Measurements from ENCODE around the gene FGF14. TPM values are rescaled to one million over a fixed set of nuclear protein-coding genes. Genes with fewer than 3 reads are reported as not detected.

FGF14 gene
- total RNA-seq, 1 donor from 2014 or later: 0.22 TPM

DNA sequence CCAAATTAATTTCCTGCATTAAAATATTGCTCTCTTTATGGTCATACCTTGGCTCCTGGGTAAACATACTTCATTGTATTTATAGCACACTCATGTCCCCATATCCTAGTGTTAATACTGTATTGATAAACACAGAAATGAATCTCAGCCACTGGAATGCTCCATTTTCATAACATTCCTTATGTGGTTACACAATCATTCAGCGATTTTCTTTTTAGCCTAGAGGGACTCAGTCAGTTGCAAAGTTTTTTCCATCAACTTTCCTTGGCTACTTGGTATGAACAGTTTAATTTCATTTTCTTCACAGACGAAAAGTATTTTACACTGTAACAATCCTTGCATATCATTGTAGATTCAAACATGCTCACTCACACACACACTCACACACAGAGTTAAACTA lies 471.5 kb downstream of the FGF14 start:
- Mint-ChIP-seq H3K27ac (ENCODE audit: unreplicated experiment) (no peak overlapping the region), H3K36me3 (ENCODE audit: low read depth) (no peaks in the 10 kb centered on the region), H3K4me3 (ENCODE audit: unreplicated experiment) (no peak overlapping the region), H3K9me3 (ENCODE audit: low read depth) (no peaks in the 10 kb centered on the region), H3K4me1 (ENCODE audit: low read depth) (peaks cover 15% of the 10 kb centered on the region), H3K27me3 (ENCODE audit: low read depth) (peaks cover 37% of the 10 kb centered on the region)
- no peak for DNase-seq (ENCODE audit: low spot score)
- TF ChIP-seq, protein P1, sequence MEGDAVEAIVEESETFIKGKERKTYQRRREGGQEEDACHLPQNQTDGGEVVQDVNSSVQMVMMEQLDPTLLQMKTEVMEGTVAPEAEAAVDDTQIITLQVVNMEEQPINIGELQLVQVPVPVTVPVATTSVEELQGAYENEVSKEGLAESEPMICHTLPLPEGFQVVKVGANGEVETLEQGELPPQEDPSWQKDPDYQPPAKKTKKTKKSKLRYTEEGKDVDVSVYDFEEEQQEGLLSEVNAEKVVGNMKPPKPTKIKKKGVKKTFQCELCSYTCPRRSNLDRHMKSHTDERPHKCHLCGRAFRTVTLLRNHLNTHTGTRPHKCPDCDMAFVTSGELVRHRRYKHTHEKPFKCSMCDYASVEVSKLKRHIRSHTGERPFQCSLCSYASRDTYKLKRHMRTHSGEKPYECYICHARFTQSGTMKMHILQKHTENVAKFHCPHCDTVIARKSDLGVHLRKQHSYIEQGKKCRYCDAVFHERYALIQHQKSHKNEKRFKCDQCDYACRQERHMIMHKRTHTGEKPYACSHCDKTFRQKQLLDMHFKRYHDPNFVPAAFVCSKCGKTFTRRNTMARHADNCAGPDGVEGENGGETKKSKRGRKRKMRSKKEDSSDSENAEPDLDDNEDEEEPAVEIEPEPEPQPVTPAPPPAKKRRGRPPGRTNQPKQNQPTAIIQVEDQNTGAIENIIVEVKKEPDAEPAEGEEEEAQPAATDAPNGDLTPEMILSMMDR (IDR thresholded peaks at IDR 0.05): no peak

- no peak for DNase-seq (ENCODE audit: low spot score)
- peaks cover 55% of the 10 kb centered on the region for H3K27me3 Mint-ChIP-seq (ENCODE audit: low read depth)
- TF ChIP-seq, protein P1 (IDR thresholded peaks at IDR 0.05): no peak
- no peaks in the 10 kb centered on the region for H3K9me3 Mint-ChIP-seq (ENCODE audit: low read depth)
- H3K4me3 Mint-ChIP-seq (ENCODE audit: unreplicated experiment): no peak overlapping the region
- H3K36me3 Mint-ChIP-seq (ENCODE audit: low read depth): no peaks in the 10 kb centered on the region
- H3K4me1 Mint-ChIP-seq (ENCODE audit: low read depth): peaks cover 9% of the 10 kb centered on the region
- H3K27ac Mint-ChIP-seq (ENCODE audit: unreplicated experiment): no peak overlapping the region
Observed at GRCh38 chr13:101925731-101926130, 476.1 kb downstream of the FGF14 start.

DNA sequence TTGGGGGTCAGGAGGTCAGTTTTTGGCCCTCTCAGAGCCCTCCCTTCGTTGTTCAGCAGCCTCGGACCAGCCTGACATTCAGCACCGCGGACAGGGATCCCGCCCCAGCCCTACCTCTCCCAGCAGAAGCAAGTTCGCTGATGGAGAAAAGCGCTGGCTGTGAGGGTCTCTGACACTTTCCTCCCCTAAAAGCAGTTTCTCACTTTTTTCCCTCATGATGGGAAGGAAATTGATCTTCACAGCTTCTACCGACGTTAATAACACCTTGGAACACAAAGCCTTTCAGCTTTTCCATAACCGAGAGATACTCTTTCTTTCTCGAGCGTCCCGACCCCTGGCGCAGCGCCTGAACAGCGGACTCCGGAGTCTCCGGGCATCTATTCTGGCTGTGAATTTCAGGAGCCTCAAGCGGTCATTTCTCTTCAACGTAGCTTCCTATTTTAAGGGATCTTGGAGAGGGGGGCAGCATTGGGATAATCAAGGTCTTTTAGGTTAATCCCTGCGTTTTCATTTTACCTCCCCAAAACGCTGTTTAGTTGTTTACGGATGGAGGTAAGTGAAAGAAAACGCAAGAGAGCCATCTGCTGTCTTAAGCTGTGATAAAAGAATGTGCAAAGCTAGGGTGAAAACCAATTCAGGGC lies 482.2 kb downstream of the FGF14 start:
- TF ChIP-seq, protein P1 (IDR thresholded peaks at IDR 0.05): peak; percentile 51
- Mint-ChIP-seq H3K27me3 (ENCODE audit: low read depth) (peaks cover 69% of the 10 kb centered on the region), H3K36me3 (ENCODE audit: low read depth) (no peaks in the 10 kb centered on the region), H3K9me3 (ENCODE audit: low read depth) (no peaks in the 10 kb centered on the region), H3K27ac (ENCODE audit: unreplicated experiment) (no peak overlapping the region), H3K4me1 (ENCODE audit: low read depth) (peaks cover 9% of the 10 kb centered on the region), H3K4me3 (ENCODE audit: unreplicated experiment) (peak overlapping the region; percentile 60)
- no peak for DNase-seq (ENCODE audit: low spot score)

DNA sequence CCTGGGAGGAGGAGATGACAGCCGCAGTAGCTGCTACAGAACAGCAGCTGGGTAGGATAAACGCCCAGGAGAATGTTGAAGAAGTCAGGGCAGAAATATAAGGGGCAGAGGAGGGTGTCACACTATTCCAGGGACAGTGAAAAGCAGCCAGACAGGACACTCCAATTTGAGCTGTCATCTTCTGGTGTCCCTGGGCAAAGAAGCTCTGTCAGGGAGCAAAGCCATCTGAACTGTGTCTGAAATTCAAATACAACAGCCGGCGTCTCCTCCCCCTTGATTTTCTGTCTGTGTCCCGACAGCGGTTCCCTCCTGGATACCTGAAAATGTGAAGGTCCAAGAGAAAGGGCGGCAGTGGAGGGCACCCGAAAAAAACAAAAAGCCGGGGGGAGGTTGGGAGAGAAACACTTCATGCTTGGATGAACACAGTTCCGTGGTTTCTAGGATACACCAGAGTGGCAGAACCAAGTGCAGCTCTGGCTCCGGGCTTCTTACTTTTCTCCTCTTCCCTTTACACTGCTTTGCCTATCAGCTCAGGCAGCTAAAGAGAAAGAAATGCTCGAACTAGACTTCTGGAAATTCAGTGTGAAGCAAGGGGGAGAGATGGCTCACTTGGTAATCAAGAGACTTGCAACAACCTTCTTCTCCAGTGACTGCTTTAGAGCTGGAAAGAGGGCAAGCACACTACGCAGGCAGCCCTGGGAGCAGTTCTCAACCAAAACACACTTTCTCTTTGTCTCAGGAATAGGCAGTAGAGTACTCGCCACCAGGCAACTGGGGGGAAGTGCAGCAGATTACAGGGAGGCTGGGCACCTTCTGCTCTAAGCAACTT lies 483.8 kb downstream of the FGF14 start:
- peaks cover 68% of the 10 kb centered on the region for H3K27me3 Mint-ChIP-seq (ENCODE audit: low read depth)
- H3K4me1 Mint-ChIP-seq (ENCODE audit: low read depth): peaks cover 9% of the 10 kb centered on the region
- TF ChIP-seq, protein P1 (IDR thresholded peaks at IDR 0.05): no peak
- no peaks in the 10 kb centered on the region for H3K36me3 Mint-ChIP-seq (ENCODE audit: low read depth)
- H3K9me3 Mint-ChIP-seq (ENCODE audit: low read depth): no peaks in the 10 kb centered on the region
- DNase-seq (ENCODE audit: low spot score): no peak
- H3K4me3 Mint-ChIP-seq (ENCODE audit: unreplicated experiment): no peak overlapping the region
- no peak overlapping the region for H3K27ac Mint-ChIP-seq (ENCODE audit: unreplicated experiment)

DNA sequence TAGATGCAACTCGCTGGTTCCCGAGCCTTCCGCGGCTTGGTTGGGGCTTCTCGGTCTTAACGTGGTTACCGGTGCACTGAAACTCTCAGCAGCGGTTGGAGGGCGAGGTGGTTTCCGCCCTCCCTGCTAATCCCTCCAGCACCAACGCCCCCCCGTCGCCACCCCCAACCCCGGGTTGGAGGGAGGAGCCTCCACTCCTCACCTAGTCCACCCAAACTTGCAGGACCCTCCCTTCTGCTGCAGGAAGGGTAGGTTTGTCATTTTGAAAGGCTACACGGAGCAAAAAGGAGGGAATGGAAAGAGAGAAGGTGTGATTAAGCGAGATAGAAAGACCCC lies 484.4 kb downstream of the FGF14 start:
- Mint-ChIP-seq H3K27ac (ENCODE audit: unreplicated experiment) (no peak overlapping the region), H3K4me1 (ENCODE audit: low read depth) (peaks cover 9% of the 10 kb centered on the region), H3K27me3 (ENCODE audit: low read depth) (peaks cover 72% of the 10 kb centered on the region), H3K9me3 (ENCODE audit: low read depth) (no peaks in the 10 kb centered on the region), H3K36me3 (ENCODE audit: low read depth) (no peaks in the 10 kb centered on the region), H3K4me3 (ENCODE audit: unreplicated experiment) (peak overlapping the region; percentile 28)
- TF ChIP-seq, protein P1 (IDR thresholded peaks at IDR 0.05): no peak
- no peak for DNase-seq (ENCODE audit: low spot score)

Data from chondrocyte (in vitro differentiated cells).